GM19463 (cell line): Measurements from ENCODE around the gene ISM1.

Source experiments
- ATAC-seq: cut with Tn5 transposase; IDR thresholded peaks from one replicate; pipeline ENCODE4 v1.9.1; 2021; ENCODE audit warnings: mild to moderate bottlenecking, moderate library complexity; ENCODE audit not compliant: unreplicated experiment

Gene ISM1

DNA sequence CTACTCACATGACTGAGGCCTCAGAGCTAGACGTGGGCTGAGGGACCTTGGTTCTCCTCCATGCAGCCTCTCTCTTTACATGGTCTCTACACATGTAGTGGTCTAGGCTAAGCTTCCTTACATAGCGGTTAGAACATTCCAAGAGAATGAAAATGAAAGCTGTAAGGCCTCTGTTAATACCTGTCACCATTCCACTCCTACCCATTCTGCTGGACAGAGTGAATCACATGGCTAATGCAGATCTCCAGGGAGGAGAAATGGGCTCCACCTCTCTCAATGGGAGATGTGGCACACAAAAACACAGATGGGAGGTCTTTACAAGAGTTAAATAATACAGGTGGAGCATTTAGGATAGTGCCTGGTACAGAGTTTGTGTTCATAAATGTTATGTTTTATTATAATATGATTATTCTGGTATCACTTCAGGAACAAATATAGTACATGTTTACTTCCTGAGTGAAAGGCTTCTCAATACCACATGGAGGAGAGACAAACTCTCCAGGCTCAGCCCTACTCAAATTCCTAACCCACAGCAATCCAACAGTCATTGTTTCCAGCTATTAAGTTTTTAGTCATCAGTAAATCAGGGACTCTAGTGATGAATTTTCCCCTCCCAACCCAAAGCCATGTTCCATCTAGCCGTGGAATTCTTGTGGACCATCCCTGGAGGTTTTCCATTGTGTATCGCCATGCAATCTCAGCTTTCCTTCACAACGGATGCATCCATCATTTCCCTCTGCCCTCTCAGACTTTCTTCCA lies 57.9 kb downstream of the ISM1 start:
- ATAC-seq = no peak

DNA sequence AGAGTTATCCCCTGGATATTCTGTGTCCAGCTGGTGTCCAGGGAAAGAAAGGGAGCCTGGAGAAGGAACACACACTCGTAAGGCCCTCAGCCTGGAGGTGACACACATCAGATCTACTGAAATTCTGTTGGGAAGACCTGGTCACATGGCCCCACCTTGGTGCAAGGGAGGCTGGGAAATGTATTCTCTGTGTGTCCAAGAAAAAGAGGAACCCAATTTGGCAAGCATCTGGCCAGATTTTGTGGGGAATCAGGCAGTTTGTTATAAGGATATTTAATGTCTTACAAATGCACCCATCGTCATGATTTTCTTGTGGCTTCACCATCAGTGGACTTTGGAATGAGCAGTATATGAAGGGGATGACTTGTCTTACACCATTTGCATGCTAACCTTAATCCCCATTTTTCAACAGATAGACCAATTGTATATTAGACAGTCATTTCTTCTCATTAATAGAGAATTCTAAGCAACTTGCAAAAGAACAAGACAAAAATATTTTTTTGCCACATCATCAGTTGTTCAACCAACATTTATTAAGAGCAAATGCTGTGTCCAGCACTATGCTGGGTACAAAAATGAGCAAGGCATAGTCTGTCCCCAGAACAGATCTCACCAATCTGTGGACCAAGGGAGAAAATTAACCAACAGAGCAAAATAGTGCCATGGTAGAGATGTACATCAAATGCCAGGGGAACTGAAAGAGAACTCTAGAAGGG lies 59.7 kb downstream of the ISM1 start:
- ATAC-seq = no peak

DNA sequence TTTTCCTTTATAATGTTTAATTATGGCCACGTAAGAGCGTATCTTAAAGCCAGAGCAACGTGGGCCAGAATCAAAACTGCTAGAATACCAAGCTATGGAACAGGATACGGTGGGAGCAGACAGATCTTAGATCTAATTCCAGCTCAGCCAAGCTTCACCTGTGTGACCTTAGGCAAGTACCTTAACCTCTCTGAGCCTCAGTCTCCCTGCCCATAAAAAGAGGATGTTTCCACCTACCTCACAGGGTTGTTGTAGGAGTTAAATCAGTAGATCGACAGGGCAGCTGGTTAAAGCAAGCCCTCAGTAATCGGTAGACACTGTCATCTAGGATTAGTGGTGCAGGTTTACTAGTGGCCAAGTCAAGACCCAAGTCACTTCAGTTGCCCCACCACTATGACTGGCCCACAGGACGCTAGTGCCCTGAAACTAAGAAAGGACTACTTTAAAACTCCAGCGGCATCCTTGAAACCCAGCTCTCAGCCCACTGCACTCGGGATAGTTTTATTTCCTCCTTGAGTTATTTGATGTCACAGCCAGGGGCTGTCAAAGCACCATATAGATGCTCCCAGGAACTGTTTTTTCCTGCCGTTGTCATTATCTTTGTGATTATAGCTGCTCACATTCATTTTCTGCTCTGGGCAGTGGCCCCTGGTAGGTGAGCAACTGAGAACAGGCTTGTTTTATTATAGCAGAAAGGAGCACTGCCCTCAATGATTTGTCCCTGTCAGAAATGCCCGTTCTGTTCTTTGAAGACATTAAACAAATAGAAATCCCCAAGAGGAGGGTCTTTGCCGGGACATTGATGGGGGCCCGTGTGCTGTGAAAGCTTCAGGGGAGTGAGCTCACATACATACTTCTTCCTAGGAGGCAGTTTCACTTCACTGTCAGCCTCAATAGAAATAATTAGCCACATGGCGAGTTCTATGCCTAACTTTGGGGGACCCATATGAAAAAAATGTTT lies 63.1 kb downstream of the ISM1 start:
- ATAC-seq = no peak

DNA sequence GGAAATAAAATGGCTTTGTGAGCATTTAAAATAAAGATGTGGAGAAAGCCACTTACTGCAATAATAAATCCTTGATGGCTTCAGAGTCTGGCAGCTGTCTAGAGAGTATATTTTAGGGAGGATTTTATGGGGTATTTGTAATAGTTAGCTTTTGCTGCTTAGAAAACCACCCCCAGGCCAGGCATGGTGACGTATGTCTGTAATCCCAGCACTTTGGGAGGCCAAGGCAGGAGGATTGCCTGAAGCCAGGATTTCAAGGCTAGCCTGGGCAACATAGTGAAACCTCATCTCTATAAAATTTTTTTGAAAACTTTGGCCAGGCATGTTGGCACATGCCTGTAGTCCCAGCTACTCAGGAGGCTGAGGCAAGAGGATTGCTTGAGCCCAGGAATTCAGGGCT lies 63.8 kb downstream of the ISM1 start:
- no peak for ATAC-seq

DNA sequence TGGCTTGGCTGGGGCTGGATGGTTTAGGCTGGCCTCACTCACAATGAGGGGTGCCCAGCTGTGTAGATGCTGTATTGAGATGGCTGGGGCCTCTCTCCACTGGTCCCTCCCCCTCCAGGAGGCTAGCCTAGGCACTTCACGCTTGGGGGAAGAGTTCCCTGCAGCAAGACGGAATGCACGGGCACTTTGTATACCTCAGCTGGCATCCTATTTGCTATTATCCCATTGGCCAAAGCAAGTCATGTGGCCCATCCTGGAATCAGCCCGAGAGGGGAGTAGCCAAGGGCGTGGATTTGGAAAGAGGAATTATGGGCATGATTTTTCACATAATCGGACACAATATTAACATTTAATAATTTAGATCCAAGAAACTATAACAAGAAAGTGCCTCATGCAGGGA lies 64.3 kb downstream of the ISM1 start:
- no peak for ATAC-seq

DNA sequence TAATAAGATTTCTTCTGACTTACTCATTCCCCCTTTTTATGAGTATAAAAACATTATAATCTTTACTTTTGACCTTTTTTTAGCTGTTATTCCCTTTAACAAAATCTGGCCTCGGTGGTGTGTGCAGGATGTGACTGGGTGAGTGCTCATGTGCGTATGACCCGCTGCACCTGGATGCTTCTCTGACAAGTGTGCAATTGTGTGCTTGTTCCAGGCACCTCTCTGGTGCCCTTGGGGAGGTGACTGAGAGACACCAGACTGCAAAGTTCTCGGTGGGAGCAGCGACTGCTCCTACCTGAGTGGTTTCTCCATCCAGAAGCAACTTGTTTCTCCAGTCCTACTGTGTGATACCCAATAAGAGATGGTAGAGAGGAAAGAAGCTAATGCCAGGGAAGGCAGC lies 65.0 kb downstream of the ISM1 start:
- ATAC-seq = no peak

DNA sequence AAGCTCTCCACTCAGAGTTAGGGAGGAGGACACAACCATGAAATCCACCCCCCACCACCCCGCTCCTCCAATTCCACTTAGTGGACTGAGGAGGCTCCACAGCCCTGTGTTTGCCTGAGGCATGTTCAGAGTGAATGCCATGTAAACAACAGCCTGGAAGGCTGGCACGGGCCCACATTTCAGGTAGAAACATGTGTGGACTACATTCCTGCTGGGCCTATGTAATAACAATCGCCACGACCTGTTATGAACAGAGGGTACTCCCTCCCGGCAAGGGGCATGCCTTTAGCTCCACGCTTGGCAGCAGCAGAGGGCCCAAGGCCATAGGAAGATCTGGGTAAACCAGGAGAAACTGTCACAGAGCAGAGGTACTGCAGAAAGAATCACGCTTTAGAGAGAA lies 65.5 kb downstream of the ISM1 start:
- ATAC-seq = no peak

DNA sequence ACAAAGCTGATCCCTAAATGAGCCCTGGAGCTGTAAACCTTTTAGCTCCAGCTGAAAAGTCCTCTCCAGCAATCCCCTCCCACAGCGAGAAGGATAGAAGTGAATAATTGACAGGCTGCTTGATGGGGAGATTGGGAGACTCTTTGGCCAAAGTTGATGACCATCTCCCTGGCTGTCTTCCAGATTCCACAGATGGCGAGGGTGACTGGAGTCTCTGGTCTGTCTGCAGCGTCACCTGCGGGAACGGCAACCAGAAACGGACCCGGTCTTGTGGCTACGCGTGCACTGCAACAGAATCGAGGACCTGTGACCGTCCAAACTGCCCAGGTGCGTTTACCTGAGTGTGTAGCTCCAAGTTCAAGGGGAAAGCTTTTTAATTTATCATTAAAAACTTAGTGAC lies 67.3 kb downstream of the ISM1 start:
- ATAC-seq = no peak

DNA sequence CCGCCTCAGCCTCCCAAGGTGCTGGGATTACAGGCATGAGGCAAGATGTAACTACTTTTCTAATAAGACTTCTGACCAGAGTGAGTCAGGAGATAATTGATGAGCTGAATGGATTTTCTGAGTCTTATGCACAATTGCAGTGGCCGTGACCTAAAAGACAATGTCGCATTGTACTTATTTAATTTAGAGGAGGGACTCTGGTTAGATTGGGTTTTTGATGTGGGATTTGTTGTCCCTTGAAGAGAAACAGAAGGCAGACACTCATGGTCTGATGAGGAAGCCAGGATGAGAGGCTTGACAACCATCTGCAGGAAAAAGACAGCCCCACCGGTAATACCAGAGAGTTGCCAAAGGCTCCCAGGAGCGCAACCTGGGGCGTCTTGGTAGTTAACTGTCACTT lies 68.0 kb downstream of the ISM1 start:
- no peak for ATAC-seq

DNA sequence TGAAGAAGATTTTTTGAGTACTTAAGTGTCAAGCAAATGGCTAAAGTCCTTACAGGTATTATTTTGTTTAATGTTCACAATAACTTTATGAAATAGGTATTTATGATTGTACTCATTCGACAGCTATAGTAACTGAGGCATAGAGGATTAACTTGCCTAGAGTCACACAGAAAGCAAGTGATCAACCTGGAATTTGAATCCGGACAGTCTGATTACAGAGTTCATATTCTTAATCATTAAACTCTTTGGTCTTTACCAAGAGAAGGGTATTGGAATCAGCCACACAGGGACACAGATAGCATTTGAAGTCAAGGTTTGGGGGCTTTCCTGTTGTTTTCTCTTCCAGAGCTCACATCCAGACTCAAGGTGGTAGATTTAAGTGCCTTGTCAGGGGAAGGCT lies 69.7 kb downstream of the ISM1 start:
- no peak for ATAC-seq

DNA sequence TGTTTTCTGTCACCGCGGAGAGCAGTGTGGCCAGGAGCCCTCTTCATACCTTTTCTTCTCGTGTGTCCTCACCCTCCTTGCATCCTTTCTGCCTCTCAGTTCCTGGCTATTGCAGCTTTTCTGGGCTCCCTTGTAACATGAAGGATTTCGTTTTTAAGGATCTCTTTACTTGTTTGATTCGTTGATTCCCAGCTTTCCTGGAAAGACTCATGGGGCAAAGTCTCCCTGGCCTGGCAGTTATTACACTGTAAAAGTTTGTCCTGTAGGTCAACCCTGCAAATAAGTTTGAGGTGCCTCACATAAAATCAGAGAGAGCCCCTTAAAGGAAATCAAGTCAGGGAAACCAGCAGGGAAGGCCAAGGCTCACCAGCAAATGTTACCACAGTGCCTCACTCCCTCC lies 70.1 kb downstream of the ISM1 start:
- ATAC-seq = no peak

DNA sequence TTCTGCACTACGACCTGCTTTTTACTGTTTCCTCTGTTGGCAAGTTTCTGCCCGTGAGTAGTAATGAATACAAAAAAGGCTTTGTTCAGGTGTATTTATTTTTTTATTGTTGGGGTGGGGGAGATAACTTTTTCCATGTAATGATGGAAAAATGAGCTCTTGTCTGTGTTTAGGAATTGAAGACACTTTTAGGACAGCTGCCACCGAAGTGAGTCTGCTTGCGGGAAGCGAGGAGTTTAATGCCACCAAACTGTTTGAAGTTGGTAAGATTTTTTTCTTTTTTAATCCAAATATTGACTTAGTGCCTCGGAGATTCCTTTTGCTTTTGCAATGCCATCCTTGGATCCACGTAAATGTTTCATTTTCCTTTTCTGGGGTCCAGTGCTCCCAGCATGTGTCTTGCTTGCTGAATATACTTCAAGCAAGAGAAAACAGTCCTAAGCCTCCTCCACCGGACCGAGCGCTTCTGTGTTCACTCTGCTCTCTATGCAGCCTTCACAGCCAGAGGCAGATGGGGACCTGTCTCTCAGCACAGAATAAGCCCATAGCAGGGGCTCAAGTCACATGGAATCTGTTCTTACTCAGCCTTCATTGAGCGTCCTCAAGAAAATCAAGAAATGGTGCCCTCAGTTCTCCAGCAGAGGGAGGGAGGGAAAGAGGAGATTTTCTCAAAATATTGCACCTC lies 71.3 kb downstream of the ISM1 start:
- no peak for ATAC-seq

DNA sequence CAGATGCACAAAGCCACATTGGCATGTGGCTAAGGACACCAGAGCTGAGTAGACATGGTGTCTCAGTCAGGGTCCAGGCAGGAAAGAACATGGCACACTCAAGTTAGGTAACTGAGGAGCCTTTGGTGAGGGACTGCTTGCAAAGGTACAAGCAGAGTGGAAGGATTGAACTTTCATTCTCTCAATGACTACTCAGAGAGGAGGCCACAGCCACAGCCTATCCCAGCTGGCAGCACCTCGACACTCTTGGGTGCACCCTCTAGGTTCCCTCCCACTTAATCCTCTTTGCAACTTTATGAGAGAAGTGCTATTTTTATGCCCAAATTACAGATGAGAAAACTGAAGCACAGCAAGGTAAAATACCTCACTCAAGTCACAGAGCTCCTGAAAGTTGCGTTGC lies 73.4 kb downstream of the ISM1 start:
- ATAC-seq = peak; percentile 60

DNA sequence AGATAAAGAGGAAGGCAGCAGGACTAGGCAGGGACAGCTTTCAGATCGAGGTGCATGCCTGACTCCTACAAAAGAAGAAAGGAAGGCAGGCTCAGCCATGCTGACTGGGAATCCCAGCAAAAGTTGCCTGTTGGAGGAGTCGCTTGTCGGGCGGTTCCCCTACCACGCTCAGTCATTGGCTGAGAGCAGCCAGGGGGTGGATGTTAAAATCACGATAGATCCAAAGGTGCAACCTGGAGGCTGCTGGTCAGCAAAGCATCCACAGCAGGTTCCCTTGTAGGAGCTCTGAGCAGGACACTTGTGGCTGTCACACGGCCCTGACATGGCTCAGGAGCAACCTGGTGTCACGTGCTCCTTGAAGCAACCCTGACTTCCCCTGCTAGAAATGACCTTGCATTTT lies 74.6 kb downstream of the ISM1 start:
- ATAC-seq = no peak

DNA sequence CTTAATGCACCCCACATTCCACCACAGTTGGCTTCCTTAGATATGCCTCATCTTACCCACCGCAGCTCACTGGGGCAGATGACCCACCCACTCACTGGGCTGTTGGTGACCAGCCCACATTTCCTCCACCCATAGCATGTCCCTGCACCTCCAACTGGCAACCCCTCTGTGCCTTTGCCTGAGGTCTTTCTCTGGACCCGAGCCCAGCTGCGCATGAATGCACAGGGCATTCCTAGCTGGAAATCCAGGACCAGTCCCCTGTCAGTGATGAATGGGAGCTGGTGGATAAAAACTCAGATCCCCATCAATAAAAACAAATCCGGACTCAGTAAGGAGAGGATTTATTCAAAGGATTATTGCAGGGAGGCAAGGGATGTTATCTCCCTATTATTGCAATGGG lies 75.0 kb downstream of the ISM1 start:
- ATAC-seq = no peak

DNA sequence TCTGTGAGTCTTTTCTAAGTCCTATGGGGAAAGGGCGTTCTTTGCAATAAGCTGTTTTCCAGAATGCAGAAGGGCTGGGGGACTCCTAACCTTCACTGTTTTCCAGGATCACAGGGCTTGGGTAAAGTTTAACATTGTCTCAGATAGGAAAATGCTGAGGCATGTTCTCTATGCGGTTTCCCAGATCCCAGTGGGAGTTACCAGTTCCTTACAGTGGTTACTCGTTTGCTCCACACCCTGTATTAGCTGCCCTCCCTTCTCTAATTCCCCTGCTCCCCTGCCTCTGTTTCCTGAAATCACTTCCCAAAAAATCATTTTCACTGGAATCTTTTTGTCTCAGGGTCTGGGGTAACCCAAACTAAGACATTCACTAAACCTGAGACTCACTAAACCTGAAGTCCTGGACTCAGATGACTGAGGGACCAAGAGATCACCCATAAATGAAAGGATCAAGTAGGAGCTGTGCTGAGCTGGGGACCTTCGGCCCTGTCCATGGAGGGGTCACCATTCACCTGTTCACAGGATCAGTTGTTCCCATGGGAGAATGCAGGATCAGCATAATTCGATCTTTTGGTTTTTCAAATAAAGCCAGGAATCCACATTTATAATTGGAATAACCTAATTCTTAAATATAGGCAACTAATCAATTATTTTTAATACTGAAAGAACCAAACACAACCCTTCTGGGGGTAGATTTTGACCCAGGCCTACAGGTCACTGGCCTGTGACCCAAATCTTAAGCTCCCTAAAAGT lies 76.2 kb downstream of the ISM1 start:
- no peak for ATAC-seq

DNA sequence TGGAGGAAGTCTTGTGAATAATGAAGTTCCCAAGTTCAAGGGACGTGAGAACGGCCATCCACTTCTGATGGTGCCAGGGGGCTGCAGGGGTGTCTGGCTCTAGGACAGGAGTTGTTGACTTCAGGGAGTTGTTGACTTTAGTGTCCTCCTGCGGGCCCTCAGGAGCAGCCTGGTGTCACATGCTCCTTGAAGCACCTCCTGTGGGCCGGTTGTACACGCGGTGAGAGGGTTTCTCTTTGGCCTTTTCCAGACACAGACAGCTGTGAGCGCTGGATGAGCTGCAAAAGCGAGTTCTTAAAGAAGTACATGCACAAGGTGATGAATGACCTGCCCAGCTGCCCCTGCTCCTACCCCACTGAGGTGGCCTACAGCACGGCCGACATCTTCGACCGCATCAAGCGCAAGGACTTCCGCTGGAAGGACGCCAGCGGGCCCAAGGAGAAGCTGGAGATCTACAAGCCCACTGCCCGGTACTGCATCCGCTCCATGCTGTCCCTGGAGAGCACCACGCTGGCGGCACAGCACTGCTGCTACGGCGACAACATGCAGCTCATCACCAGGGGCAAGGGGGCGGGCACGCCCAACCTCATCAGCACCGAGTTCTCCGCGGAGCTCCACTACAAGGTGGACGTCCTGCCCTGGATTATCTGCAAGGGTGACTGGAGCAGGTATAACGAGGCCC lies 77.8 kb downstream of the ISM1 start:
- ATAC-seq = no peak

DNA sequence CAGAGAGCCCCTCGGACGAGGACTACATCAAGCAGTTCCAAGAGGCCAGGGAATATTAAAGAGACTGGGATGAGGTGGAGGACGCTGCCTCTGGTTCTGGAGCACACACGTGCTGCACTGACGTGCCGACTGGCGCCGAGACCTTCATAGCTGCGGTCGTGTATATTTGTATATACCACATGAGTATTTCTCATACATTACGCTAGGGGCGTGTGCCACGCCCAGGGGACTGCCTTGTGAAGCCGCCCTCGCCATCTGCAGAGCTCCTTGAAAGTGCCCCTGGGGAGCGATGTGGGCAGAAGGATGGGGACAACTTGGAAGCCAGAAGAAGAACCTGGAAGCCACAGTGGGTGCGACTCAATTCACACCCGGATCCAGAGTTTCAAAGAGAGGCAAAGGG lies 78.3 kb downstream of the ISM1 start:
- ATAC-seq = no peak

DNA sequence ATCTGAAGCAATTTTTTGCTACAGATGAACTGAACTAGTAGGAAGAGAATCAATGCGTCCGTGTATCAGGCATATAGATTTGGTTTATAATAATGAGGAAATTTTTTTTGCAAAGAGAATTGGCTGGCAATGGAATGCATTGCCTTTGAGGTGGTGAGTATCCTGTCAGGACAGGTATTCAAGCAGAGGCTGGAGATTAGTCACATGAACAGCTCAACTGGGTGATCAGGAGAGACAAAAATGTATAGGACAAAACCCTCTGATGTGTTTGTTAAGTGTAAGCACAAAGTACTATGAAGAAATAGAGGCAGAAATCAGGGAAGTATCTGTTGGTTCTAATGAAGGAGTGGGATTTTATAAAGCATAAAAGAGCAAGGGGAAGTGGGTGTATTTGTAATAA lies 80.5 kb downstream of the ISM1 start:
- no peak for ATAC-seq
